ENCODE data around the gene WDR77.

GRCh38 chr1:111444031-111444430, 5.0 kb downstream of the WDR77 start:
- no peak for TF ChIP-seq REST (IDR thresholded peaks at IDR 0.05; ENCODE audit: low read depth)
- no peak for TF ChIP-seq CTCF (IDR thresholded peaks at IDR 0.05 in 2 of 3, conservative IDR thresholded peaks at IDR 0.05 in 1 of 3; ENCODE audit: borderline replicate concordance in 1 of 3, insufficient read depth in 1 of 3, low read depth in 2 of 3, low read length in 2 of 3)
- no peak for TF ChIP-seq SRF (IDR thresholded peaks at IDR 0.05; ENCODE audit: low read depth)
- no peak for TF ChIP-seq RAD21 (IDR thresholded peaks at IDR 0.05; ENCODE audit: low read depth)
- no peak for TF ChIP-seq ATF3 (IDR thresholded peaks at IDR 0.05)
- no peak for TF ChIP-seq YY1 (IDR thresholded peaks at IDR 0.05; ENCODE audit: extremely low read depth, insufficient replicate concordance, low read depth, low read length)
- TF ChIP-seq ELF1 (IDR thresholded peaks at IDR 0.05; ENCODE audit: borderline replicate concordance, low read depth): no peak
- no peak for TF ChIP-seq CEBPB (IDR thresholded peaks at IDR 0.05; ENCODE audit: low read depth)
- no peak for TF ChIP-seq EZH2 (IDR thresholded peaks at IDR 0.05)
- no peak for TF ChIP-seq EZH2phosphoT487 (IDR thresholded peaks at IDR 0.05; ENCODE audit: borderline replicate concordance)
- TF ChIP-seq TCF7L2 (IDR thresholded peaks at IDR 0.05; ENCODE audit: borderline replicate concordance, extremely low read depth, insufficient read depth, insufficient read length): no peak
- TF ChIP-seq POLR2AphosphoS5 (IDR thresholded peaks at IDR 0.05; ENCODE audit: low read depth, low read length): no peak
